ENCODE results near the gene BNC1.
"Not testable (repeated sequence)": the region's sequence is repeated elsewhere in the genome, so short reads cannot be mapped to it uniquely, and the experiment has no call there.

BNC1 gene

GRCh38 chr15:83290236-83290635, 5.8 kb upstream of the BNC1 start:
- no peak for FAIRE-seq

- FAIRE-seq = no peak
Observed at GRCh38 chr15:83289160-83289559, 4.7 kb upstream of the BNC1 start.

- no peak for FAIRE-seq
Observed at GRCh38 chr15:83288381-83288801, 3.9 kb upstream of the BNC1 start.

- FAIRE-seq = no peak
Observed at GRCh38 chr15:83287541-83288027, 3.1 kb upstream of the BNC1 start.

- FAIRE-seq = no peak
Observed at GRCh38 chr15:83285979-83286553, 1.6 kb upstream of the BNC1 start.

- FAIRE-seq = no peak
Observed at GRCh38 chr15:83285284-83285978, 967 bp upstream of the BNC1 start.

- FAIRE-seq = no peak
Observed at GRCh38 chr15:83283813-83284558, 478 bp downstream of the BNC1 start.

GRCh38 chr15:83283138-83283812, 1.2 kb downstream of the BNC1 start:
- FAIRE-seq = no peak

GRCh38 chr15:83282776-83283137, 1.7 kb downstream of the BNC1 start:
- no peak for FAIRE-seq

GRCh38 chr15:83282141-83282540, 2.3 kb downstream of the BNC1 start:
- FAIRE-seq = no peak

GRCh38 chr15:83278191-83278590, 6.3 kb downstream of the BNC1 start:
- no peak for FAIRE-seq

GRCh38 chr15:83276661-83277060, 7.8 kb downstream of the BNC1 start:
- no peak for FAIRE-seq

GRCh38 chr15:83275412-83275811, 9.1 kb downstream of the BNC1 start:
- no peak for FAIRE-seq

GRCh38 chr15:83270176-83270575, 14.3 kb downstream of the BNC1 start:
- FAIRE-seq = no peak

- no peak for FAIRE-seq
Observed at GRCh38 chr15:83268147-83268546, 16.3 kb downstream of the BNC1 start.

GRCh38 chr15:83262594-83263315, 21.7 kb downstream of the BNC1 start:
- no peak for FAIRE-seq

GRCh38 chr15:83262181-83262580, 22.3 kb downstream of the BNC1 start:
- FAIRE-seq = not testable (repeated sequence)

- FAIRE-seq = no peak
Observed at GRCh38 chr15:83250781-83251180, 33.7 kb downstream of the BNC1 start.

GRCh38 chr15:83249030-83249343, 35.5 kb downstream of the BNC1 start:
- FAIRE-seq = no peak

GRCh38 chr15:83248151-83249029, 36.1 kb downstream of the BNC1 start:
- peak; percentile 91 for FAIRE-seq

GRCh38 chr15:83243634-83244033, 40.8 kb downstream of the BNC1 start:
- FAIRE-seq = no peak

- no peak for FAIRE-seq
Observed at GRCh38 chr15:83230242-83230641, 54.2 kb downstream of the BNC1 start.
